Glutamatergic neuron (in vitro differentiated cells): Measurements from ENCODE around the gene CMSS1. TPM values are rescaled to one million over a fixed set of nuclear protein-coding genes. Genes with fewer than 3 reads are reported as not detected.

Experiments
- DNase-seq: peaks from one replicate; pipeline ENCODE4 v3.0.0; 2022
- H3K27ac Mint-ChIP-seq: one replicate; pipeline ENCODE4 v1.8.0; 2020; ENCODE audit warnings: mild to moderate bottlenecking, mixed read lengths, inconsistent platforms; ENCODE audit not compliant: unreplicated experiment
- H3K27me3 Mint-ChIP-seq: one replicate; pipeline ENCODE4 v1.8.0; 2020; ENCODE audit warnings: mild to moderate bottlenecking, moderate library complexity, mixed read lengths, inconsistent platforms; ENCODE audit not compliant: unreplicated experiment
- H3K36me3 Mint-ChIP-seq: one replicate; pipeline ENCODE4 v1.8.0; 2020; ENCODE audit warnings: mild to moderate bottlenecking, mixed read lengths, inconsistent platforms; ENCODE audit not compliant: unreplicated experiment
- H3K4me1 Mint-ChIP-seq: one replicate; pipeline ENCODE4 v1.8.0; 2020; ENCODE audit warnings: mild to moderate bottlenecking, low read depth, mixed read lengths, inconsistent platforms; ENCODE audit not compliant: unreplicated experiment
- H3K4me3 Mint-ChIP-seq: one replicate; pipeline ENCODE4 v1.8.0; 2020; ENCODE audit warnings: mild to moderate bottlenecking, mixed read lengths, inconsistent platforms; ENCODE audit not compliant: unreplicated experiment
- H3K9me3 Mint-ChIP-seq: one replicate; pipeline ENCODE4 v1.8.0; 2020; ENCODE audit warnings: mild to moderate bottlenecking, moderate library complexity, mixed read lengths, inconsistent platforms; ENCODE audit not compliant: unreplicated experiment
- CTCF ChIP-seq: fragments of 200-600 bp; sonication (generic); IDR thresholded peaks from one replicate; pipeline ENCODE4 v1.5.0; 2021; ENCODE audit not compliant: partially characterized antibody, unreplicated experiment
- total RNA-seq: library from RNA; stranded (reverse); fragmentation: NEBNext Ultra II Directional; extraction: Animal tissue kit (Norgen Biotek cat#: 25700); gene quantifications from one replicate; pipeline ENCODE4 v1.2.1, GENCODE V29; 2021; ENCODE audit not compliant: unreplicated experiment

The CMSS1 gene
- total RNA-seq, 1 donor from 2014 or later = 37.8 TPM

DNA sequence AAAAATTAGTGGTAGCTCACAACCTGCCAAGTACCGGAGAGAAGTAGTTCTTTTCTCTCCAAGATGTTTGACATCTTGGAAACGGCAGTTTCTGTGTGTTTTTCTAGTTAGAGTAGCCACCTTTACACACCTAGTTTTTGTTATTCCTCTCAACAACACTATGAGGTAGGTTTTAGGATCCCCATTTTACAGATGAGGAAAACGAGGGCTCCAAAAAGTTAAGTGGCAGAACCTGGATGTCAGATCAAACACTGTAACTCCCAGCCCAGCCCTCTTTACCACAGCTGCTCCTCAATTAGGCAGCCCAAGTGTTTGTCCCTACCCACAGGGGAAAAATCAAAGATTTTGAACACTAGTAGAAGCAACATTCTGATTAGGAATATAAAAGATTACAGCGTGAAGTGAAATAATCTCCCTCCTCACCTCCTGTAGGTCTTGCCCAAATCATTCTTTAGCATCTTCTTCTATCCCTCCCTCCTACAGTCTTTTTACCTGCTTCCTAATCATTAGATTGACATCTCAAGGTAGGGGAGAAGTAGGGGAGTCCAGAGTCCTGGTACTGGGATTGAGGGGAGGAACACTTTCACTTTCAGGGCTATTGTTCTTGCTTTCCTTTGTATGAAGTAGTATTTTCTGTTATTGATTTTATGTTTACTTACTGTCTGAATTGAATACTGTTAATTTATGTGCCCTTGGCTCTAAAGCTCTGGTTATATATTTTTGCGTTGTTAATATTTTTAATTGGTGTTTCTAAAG lies 142.6 kb downstream of the CMSS1 start:
- Mint-ChIP-seq H3K4me1 (peaks cover 22% of the 10 kb centered on the region), H3K9me3 (no peaks in the 10 kb centered on the region), H3K36me3 (no peaks in the 10 kb centered on the region), H3K4me3 (no peak overlapping the region), H3K27ac (no peak overlapping the region), H3K27me3 (no peaks in the 10 kb centered on the region)
- TF ChIP-seq CTCF = no peak
- DNase-seq = no peak

- no peak overlapping the region for H3K4me3 Mint-ChIP-seq
- H3K4me1 Mint-ChIP-seq = peaks cover 22% of the 10 kb centered on the region
- TF ChIP-seq CTCF = no peak
Observed at GRCh38 chr3:99960941-99961340, 143.3 kb downstream of the CMSS1 start.

GRCh38 chr3:99961756-99962515 lies 144.3 kb downstream of the CMSS1 start:
- no peaks in the 10 kb centered on the region for H3K9me3 Mint-ChIP-seq
- no peak for TF ChIP-seq CTCF
- H3K4me3 Mint-ChIP-seq = no peak overlapping the region
- DNase-seq = no peak
- no peak overlapping the region for H3K27ac Mint-ChIP-seq
- no peaks in the 10 kb centered on the region for H3K27me3 Mint-ChIP-seq
- no peaks in the 10 kb centered on the region for H3K36me3 Mint-ChIP-seq
- peaks cover 22% of the 10 kb centered on the region for H3K4me1 Mint-ChIP-seq

More at GRCh38 chr3:99960941-99961340, 143.3 kb downstream of the CMSS1 start:
- H3K36me3 Mint-ChIP-seq = no peaks in the 10 kb centered on the region
- no peaks in the 10 kb centered on the region for H3K27me3 Mint-ChIP-seq
- H3K9me3 Mint-ChIP-seq = no peaks in the 10 kb centered on the region
- H3K27ac Mint-ChIP-seq = no peak overlapping the region
- DNase-seq = no peak

GRCh38 chr3:99962703-99963102 lies 145.0 kb downstream of the CMSS1 start:
- Mint-ChIP-seq H3K36me3 (no peaks in the 10 kb centered on the region), H3K4me3 (no peak overlapping the region), H3K27me3 (no peaks in the 10 kb centered on the region), H3K9me3 (no peaks in the 10 kb centered on the region), H3K27ac (no peak overlapping the region), H3K4me1 (peaks cover 20% of the 10 kb centered on the region)
- no peak for TF ChIP-seq CTCF
- no peak for DNase-seq

DNA sequence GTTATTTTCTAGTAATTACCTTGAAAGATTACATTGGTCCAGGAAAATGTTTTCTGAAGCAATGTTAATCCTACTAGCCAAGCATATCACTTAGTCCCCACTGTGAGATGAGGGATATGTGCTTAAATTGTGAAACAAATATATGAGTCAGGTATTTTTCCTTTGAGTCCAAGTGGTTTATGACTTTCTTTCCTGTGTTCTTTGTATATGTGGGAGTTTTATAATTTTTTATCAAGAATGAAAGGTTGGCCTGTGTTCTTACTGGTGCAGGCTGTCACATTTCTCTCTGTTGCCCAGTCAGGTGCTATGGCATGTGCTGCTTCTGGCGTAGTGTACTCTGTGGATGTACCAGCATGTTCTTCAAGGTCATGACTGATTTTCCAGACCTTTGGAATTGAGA lies 147.4 kb downstream of the CMSS1 start:
- no peak for DNase-seq
- peaks cover 8% of the 10 kb centered on the region for H3K4me1 Mint-ChIP-seq
- H3K9me3 Mint-ChIP-seq = no peaks in the 10 kb centered on the region
- no peak overlapping the region for H3K4me3 Mint-ChIP-seq
- H3K27ac Mint-ChIP-seq = no peak overlapping the region
- H3K27me3 Mint-ChIP-seq = no peaks in the 10 kb centered on the region
- no peaks in the 10 kb centered on the region for H3K36me3 Mint-ChIP-seq
- TF ChIP-seq CTCF = no peak
